CD4-positive, alpha-beta T cell treated with Interferon gamma for 1 hour (primary cell): ENCODE results near the gene ADK.
"Not testable (repeated sequence)": the region's sequence is repeated elsewhere in the genome, so short reads cannot be mapped to it uniquely, and the experiment has no call there.

ENCODE experiments used
- DNase-seq: peaks from one replicate; pipeline ENCODE4 v3.0.0-alpha.2; 2020

Gene ADK

GRCh38 chr10:74568896-74569295 lies 417.9 kb downstream of the ADK start:
- not testable (repeated sequence) for DNase-seq

DNA sequence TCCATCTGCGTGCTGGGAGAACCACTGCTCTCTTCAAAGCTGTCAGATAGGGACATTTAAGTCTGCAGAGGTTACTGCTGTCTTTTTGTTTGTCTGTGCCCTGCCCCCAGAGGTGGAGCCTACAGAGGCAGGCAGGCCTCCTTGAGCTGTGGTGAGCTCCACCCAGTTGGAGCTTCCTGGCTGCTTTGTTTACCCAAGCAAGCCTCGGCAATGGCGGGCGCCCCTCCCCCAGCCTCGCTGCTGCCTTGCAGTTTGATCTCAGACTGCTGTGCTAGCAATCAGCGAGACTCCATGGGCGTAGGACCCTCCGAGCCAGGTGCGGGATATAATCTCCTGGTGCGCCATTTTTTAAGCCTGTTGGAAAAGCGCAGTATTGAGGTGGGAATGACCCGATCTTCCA lies 422.5 kb downstream of the ADK start:
- not testable (repeated sequence) for DNase-seq

DNA sequence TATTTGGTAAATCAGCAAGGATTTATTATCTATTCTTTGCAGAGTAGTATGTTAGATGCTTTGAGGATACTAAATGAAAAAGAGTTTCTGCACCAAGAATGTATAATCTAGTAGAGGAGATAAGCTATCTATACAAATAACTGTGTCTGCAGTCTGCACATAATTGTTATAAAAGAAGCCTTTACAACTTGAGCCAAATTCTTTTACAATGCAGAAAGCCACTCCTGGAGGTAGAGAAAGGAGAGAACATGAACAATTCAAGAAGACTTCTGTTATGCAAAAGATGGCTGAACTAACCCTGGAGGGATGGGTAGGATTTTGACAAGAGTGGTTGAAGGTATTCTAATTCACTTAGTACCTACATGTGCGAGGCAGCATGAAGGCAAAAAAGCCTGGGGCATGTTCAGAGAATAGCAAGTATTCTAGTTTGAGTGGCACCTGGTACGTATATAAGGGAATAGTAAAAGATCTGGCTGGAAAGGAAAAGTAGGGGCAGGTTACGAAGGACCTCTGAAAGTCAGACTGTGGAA lies 424.2 kb downstream of the ADK start:
- DNase-seq = no peak

- DNase-seq = no peak
Observed at GRCh38 chr10:74575912-74576311, 424.9 kb downstream of the ADK start.

DNA sequence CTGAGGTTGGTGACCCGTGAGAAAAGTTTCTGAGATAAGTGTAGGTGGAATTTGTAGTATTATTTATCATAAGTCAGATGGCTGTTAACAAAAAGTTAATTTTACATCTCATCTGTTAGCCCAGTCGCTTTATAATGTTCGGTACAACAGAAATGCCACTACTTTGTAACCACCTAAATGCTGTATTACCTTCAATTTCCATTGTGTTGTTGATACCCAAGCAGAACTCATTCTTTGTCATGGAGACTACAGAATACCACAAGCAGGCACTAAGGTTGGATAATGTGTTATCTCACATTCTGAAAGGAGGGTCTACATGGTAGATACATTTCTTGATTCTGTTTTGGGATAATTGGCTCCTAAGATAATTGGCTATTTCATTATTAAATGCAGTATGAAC lies 425.6 kb downstream of the ADK start:
- no peak for DNase-seq

GRCh38 chr10:74580438-74580837 lies 429.4 kb downstream of the ADK start:
- DNase-seq = not testable (repeated sequence)

- no peak for DNase-seq
Observed at GRCh38 chr10:74582566-74582965, 431.5 kb downstream of the ADK start.

DNA sequence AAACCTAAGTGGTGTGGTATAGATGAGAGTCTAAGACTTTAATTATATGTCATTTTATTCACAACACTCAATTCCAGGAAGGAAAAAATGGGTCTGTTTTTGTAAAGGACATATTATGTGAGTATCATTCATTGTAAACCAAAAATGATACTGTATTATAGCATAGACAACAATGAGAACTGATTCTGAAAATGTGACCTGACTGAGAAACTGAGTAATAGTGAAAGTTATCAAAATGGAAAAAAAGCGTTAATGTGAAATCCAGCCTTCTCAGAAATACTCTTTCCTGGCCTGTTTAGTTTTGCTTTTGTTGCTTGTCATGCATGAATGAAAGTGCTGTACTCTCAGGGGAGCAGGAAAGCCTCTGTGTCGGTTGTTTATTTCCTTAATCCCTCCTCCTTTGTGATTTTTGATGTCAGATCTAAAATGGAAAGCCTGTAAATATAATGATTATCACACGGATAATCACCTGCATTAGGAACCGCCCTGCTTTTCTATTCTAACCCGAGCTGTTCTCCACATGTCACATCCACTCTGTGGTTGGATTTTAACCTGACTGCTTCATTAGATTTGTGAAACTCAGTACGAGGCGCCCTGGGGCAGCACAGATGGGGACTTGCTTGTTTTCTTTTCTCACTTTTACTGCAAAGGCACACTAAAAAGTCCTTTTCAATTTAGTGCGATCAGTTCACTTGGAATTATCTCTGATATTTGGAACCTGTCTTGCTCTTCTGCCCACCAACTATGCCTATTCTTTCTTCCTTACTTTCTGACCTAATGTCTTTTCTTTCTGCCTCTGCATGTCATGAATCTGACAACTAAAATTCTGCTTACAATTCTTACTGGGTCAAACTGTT lies 434.4 kb downstream of the ADK start:
- peak; percentile 17 for DNase-seq

DNA sequence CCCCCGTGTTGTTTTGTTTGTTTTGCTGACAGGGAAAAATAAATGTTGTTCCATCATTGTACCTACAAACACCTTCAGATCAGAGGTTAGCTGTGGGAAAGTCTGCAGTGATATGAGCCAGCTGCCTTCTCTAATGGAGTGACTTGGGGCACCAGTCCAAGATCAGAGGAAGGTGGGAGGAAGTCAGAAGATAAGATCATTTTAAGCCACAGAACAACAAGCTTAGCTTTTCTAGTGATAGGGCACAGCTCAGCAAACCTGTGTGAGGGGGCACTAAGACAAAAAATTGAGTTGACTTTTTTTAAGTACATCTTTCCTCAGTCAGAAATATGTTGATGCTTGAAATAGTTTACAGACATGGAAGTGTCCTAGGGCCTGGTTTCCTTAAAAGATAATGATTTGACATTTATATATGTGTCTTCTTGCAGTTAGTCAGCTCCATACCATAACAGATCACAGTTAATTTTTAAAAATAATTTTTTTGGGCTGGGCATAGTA lies 435.1 kb downstream of the ADK start:
- DNase-seq = peak; percentile 47

GRCh38 chr10:74587109-74587854 lies 436.3 kb downstream of the ADK start:
- DNase-seq = no peak

DNA sequence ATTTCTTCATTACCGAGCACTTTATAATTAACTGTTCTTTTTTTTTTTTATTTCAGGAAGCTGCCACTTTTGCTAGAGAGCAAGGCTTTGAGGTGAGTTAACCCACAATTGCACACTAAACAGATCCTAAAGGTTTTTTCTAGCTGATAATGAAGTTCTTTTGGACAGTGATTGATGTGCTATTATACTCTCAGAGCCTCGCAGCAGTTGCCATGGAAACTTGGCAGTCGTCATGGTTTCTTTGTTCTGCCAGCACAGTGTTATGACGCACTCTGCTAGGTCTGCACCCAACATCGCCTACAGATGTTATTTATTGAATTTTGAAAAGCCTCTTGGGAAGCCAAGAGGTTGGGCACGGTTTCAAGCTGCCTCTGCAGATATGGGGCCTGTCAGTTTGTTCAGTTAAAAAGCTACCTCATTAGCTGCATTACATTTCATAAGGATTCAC lies 438.2 kb downstream of the ADK start:
- peak; percentile 93 for DNase-seq

DNA sequence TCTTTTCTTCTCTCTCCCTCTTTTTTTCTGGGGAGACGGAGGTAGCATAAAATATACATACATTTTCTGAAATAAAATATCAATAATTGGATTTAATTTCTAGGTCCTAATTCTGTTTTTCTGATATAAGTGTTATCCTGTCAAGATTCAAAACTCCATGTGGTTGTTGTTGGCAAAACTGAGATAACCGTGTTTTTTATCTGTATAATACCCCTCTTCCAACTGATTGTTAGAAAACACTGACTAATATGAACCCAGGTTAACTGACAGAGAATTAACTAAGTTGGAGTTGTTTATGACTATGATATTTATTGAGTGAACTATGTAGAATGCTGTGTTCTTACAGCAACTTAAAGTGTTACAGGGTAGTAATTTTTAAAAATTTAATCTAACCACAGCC lies 438.8 kb downstream of the ADK start:
- no peak for DNase-seq

DNA sequence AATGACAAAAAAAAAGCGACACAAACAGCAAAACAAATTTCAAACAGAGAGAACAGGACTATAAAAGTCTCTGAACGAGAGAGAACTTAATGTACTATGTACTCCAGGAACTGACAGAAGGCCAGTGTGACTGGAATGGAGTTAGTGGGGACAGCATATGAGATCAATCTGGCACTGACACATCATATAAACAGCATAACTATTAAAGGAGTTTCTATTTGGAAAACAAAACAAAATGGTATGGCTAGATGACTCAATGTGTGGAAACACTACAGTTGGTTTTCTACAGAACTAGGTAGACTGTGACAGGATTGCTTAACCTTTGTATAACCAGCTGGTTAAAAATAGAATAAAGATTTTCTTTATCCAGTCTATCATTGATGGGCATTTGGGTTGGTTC lies 442.4 kb downstream of the ADK start:
- DNase-seq = no peak

DNA sequence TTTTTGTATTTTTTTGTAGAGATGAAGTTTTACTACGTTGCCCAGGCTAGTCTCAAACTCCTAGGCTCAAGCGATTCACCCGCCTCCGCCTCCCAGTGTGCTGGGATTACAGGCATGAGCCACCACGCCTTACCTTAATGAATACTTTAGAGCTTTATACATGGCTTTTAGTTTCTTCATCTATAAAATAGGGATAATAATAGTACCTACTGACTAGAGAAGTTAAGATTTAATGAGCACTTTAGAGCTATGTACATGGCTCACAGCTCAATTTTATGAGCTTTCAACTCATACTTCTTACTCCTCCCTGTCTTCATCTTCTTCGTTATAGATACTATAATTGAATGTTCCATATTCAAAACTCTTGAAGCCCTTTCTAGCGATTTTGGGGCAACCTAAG lies 445.7 kb downstream of the ADK start:
- no peak for DNase-seq

DNA sequence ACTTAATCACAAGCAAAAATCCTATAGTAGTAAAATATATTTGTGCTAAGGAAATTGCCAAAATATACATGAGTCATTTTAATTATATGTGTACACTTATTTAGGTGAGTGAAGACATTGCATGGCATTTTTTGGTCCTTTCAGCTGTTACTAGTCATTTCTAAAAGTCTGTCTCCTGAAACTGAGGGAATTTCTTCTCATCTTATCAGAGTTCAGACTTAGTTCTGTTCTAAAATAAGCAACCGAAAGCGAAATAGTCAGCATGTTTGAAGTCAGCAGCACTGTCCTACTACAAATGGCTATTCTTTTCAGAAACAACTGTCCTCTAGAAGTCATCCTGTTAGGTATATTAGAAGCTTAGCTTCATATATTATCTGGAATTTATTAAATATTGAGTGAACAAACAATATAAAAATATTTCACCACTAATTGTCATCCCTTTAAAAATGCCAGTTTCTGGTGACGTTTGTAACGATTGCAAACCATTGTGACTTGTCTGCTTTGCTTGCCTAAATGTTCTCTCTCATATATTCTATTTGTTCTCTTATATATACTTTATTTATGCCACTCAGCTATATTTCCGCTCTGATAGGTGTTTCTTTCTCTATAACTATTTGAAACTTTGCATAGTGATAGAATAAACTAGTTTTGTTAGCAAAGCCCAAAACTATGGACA lies 448.0 kb downstream of the ADK start:
- no peak for DNase-seq

DNA sequence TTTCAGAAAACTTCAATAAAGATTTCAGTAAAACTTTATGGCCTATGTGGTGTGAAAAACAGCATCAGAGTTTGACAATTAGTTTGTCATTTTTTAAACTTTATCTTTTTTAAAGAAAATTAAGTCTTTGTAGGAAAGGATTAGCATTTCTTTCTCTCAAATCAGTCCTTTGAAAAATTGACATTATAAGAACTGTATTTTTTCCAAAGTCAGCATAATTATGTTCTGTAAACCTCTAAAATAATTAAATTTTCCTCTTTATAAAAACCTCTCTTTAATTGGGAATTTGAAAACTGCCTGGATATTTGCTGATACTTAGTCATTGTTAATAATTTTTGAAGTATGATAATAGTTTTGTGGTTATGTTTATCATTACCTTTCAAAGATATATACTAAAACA lies 448.7 kb downstream of the ADK start:
- DNase-seq = no peak

GRCh38 chr10:74600170-74600569 lies 449.1 kb downstream of the ADK start:
- DNase-seq = no peak

- no peak for DNase-seq
Observed at GRCh38 chr10:74602576-74602975, 451.6 kb downstream of the ADK start.

GRCh38 chr10:74610299-74610698 lies 459.3 kb downstream of the ADK start:
- no peak for DNase-seq

- no peak for DNase-seq
Observed at GRCh38 chr10:74612195-74612594, 461.2 kb downstream of the ADK start.

GRCh38 chr10:74620626-74621025 lies 469.6 kb downstream of the ADK start:
- DNase-seq = no peak

DNA sequence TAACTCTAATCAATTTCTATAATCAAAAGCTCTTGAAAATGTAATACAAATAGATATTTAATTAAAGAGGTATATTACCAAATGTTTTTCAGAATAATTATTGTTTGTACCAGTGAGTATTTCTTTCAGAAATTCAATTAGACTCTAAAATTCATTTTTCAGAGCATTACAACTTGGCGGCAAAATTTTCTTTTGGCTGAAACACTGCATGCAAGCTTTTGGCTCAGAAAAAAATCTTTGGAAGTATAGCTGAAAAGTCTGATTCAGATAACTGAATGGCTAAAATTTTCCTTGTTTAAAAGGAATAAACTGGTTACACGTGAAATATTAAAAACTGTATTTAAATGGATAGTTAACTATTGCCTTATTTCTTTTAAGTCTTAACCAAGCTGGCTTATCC lies 472.8 kb downstream of the ADK start:
- no peak for DNase-seq

DNA sequence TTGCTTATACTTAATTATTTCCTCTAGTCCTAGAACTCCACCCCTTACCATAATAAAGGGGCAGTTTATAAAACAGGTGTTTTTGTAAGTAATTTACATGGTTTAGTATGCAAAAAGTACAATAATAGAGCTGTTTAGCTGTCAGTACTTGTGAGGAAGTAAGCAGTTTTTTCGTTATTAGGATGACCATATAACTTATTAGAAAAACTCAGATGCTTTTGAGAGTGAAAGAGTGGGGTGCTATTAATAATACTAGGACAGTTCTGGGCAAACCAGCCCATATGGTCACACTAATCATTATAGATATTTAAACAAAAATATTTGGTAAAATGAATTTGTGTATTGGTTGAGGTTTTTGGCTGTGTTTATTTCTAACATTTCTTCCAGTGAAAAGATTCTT lies 473.5 kb downstream of the ADK start:
- DNase-seq = no peak
